Measurements from ENCODE around the gene MRPS2.

MRPS2 gene

GRCh38 chr9:135504262-135505243 is 4.1 kb downstream of the MRPS2 start:
- Histone ChIP-seq H3K27me3 (replicated peaks) (no peaks in the 10 kb centered on the region), H3K36me3 (replicated peaks) (peaks cover 23% of the 10 kb centered on the region), H3K27ac (no peak overlapping the region), H3K4me3 (ENCODE audit: low read depth, low read length) (no peak overlapping the region)
- in situ Hi-C loops (cut with HindIII; ENCODE audit: low pct_ligation_motif_present, low sequenced_read_pairs): no loop called here
- peak; percentile 86 for TF ChIP-seq CTCF (IDR thresholded peaks at IDR 0.05; ENCODE audit: low read depth, low read length, missing control alignments)
- DNase-seq: peak; percentile 57

GRCh38 chr9:135505406-135506187 is 5.1 kb downstream of the MRPS2 start:
- TF ChIP-seq CTCF (IDR thresholded peaks at IDR 0.05; ENCODE audit: low read depth, low read length, missing control alignments): no peak
- Histone ChIP-seq H3K4me3 (ENCODE audit: low read depth, low read length) (no peak overlapping the region), H3K36me3 (replicated peaks) (peaks cover 23% of the 10 kb centered on the region), H3K27me3 (replicated peaks) (no peaks in the 10 kb centered on the region), H3K27ac (no peak overlapping the region)
- in situ Hi-C loops (cut with HindIII; ENCODE audit: low pct_ligation_motif_present, low sequenced_read_pairs): no loop called here
- no peak for DNase-seq

- no peak for TF ChIP-seq CTCF (IDR thresholded peaks at IDR 0.05; ENCODE audit: low read depth, low read length, missing control alignments)
- in situ Hi-C loops (cut with HindIII; ENCODE audit: low pct_ligation_motif_present, low sequenced_read_pairs): no loop called here
- no peaks in the 10 kb centered on the region for H3K27me3 ChIP-seq (replicated peaks)
- H3K4me3 ChIP-seq (ENCODE audit: low read depth, low read length): no peak overlapping the region
- H3K36me3 ChIP-seq (replicated peaks): peaks cover 23% of the 10 kb centered on the region
- no peak for DNase-seq
- no peak overlapping the region for H3K27ac ChIP-seq
Measured at GRCh38 chr9:135506327-135507103, 6.0 kb downstream of the MRPS2 start.

- Histone ChIP-seq H3K4me3 (ENCODE audit: low read depth, low read length) (no peak overlapping the region), H3K36me3 (replicated peaks) (peaks cover 23% of the 10 kb centered on the region), H3K27me3 (replicated peaks) (no peaks in the 10 kb centered on the region), H3K27ac (no peak overlapping the region)
- no peak for TF ChIP-seq CTCF (IDR thresholded peaks at IDR 0.05; ENCODE audit: low read depth, low read length, missing control alignments)
- DNase-seq: no peak
- in situ Hi-C loops (cut with HindIII; ENCODE audit: low pct_ligation_motif_present, low sequenced_read_pairs): no loop called here
Measured at GRCh38 chr9:135507104-135508035, 6.9 kb downstream of the MRPS2 start.

All from brain microvascular endothelial cell (primary cell).